Fibroblast of the aortic adventitia (primary cell): Measurements from ENCODE around the gene BRCA2. TPM values are rescaled to one million over a fixed set of nuclear protein-coding genes. Genes with fewer than 3 reads are reported as not detected.
"Not testable (repeated sequence)": the region's sequence is repeated elsewhere in the genome, so short reads cannot be mapped to it uniquely, and the experiment has no call there.

ENCODE experiments used
- DNase-seq: peaks from one replicate; pipeline ENCODE4 v3.0.0-alpha.2; 2010; ENCODE audit warnings: low read depth
- H3K4me3 ChIP-seq: 2 replicates; pipeline ENCODE4 v1.5.1; 2011; ENCODE audit warnings: low read depth, mild to moderate bottlenecking, control low read depth, low read length, moderate library complexity
- CTCF ChIP-seq: IDR thresholded peaks from 2 replicates; pipeline ENCODE4 v1.5.1; 2011; ENCODE audit warnings: mild to moderate bottlenecking, low read length, control low read depth, inconsistent platforms; ENCODE audit not compliant: insufficient read depth
- total RNA-seq: library from RNA; depleted of rRNA; stranded (reverse); fragments of >200 nt; gene quantifications from 2 replicates; pipeline ENCODE4 v1.2.3, GENCODE V29; 2012; ENCODE audit warnings: low replicate concordance

The BRCA2 gene
- total RNA-seq, 1 donor, result 23.1 TPM

DNA sequence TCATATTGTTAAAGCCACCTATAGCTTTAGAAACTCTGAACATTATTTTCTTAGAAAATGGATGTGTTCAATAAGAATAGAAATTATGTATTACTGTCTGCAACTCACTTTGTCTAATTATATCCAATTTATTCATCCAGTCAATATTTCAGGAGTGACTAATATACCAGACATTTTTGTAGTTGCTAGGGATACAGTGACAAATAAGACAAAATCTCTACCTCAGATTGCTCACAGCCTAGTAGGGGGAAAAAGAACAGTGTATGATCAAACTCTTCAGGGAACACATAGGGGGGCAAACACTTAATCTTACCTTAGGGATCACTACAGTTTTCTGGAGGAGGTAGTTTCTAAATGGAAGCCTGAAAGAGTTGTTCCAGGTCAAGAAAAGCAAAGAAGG lies 8.6 kb downstream of the BRCA2 start:
- no peak overlapping the region for H3K4me3 ChIP-seq
- peak; percentile 62 for DNase-seq
- TF ChIP-seq CTCF, result no peak

- DNase-seq, result peak; percentile 90
- no peak for TF ChIP-seq CTCF
- H3K4me3 ChIP-seq, result no peak overlapping the region
These were observed 15.1 kb downstream of the BRCA2 start for GRCh38 chr13:32330441-32330840.

- peak; percentile 6 for DNase-seq
- TF ChIP-seq CTCF, result no peak
- no peak overlapping the region for H3K4me3 ChIP-seq
These were observed 19.4 kb downstream of the BRCA2 start for GRCh38 chr13:32334671-32335070.

DNA sequence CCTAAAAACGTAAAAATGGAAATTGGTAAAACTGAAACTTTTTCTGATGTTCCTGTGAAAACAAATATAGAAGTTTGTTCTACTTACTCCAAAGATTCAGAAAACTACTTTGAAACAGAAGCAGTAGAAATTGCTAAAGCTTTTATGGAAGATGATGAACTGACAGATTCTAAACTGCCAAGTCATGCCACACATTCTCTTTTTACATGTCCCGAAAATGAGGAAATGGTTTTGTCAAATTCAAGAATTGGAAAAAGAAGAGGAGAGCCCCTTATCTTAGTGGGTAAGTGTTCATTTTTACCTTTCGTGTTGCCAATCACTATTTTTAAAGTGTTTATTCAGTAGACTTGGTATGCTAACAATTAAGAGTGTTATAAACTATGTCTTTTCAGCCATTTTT lies 25.6 kb downstream of the BRCA2 start:
- no peak for TF ChIP-seq CTCF
- H3K4me3 ChIP-seq, result no peak overlapping the region
- no peak for DNase-seq

GRCh38 chr13:32347651-32348050 lies 32.3 kb downstream of the BRCA2 start:
- no peak for TF ChIP-seq CTCF
- H3K4me3 ChIP-seq, result no peak overlapping the region
- no peak for DNase-seq

DNA sequence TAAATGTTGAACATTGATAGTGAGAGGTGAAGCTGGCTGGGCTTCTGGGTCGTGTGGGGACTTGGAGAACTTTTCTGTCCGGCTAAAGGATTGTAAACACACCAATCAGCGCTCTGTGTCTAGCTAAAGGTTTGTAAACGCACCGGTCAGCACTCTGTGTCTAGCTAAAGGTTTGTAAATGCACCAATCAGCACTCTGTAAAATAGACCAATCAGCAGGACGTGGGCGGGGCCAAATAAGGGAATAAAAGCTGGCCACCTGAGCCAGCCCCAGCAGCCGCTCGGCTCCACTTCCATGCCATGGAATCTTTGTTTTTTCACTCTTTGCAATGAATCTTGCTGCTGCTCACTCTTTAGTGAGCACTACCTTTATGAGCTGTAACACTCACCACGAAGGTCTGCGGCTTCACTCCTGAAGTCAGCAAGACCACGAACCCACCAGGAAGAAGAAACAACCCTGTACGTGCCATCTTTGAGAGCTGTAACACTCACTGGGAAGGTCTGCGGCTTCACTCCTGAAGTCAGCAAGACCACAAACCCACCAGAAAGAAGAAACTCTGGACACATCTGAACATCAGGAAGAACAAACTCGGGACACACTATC lies 35.6 kb downstream of the BRCA2 start:
- H3K4me3 ChIP-seq, DNase-seq: not testable (repeated sequence)

DNA sequence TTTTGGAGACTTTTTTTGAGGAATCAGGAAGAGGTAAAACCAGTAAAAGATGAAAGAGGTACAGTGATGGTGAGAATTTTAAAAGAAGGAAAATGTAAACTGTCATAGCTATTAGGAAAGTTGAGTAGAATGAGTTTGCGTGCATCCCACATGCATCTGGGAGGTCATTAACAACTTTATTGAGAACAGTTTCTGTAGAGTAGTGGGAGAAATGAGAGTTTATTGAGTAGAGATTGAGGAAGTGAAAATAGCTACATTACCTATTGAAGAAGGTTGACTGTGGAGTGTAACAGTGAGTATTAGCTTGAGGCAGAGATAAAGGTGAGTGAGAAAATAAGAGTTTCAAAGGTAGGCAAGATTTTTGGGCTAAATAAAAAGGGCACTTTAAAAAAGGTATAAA lies 38.7 kb downstream of the BRCA2 start:
- no peak for DNase-seq
- no peak overlapping the region for H3K4me3 ChIP-seq
- no peak for TF ChIP-seq CTCF

- DNase-seq, H3K4me3 ChIP-seq: not testable (repeated sequence)
These were observed 40.6 kb downstream of the BRCA2 start for GRCh38 chr13:32355935-32356334.
